NCI-H2081 treated with DMSO at 0.1 percent for 48 hours (cell line): ENCODE results near the gene TUBB6.

Source experiments
- DNase-seq: peaks from one replicate; lab custom pipeline; 2025; lab: John Stamatoyannopoulos, UW

Gene TUBB6

GRCh38 chr18:12314591-12315305, 6.7 kb downstream of the TUBB6 start:
- no peak for DNase-seq

GRCh38 chr18:12315490-12315889, 7.4 kb downstream of the TUBB6 start:
- DNase-seq, result no peak

GRCh38 chr18:12315911-12316310, 7.9 kb downstream of the TUBB6 start:
- DNase-seq, result no peak

- no peak for DNase-seq
Measured at GRCh38 chr18:12317664-12318333, 9.8 kb downstream of the TUBB6 start.

GRCh38 chr18:12318334-12318697, 10.3 kb downstream of the TUBB6 start:
- no peak for DNase-seq

GRCh38 chr18:12318857-12319256, 10.8 kb downstream of the TUBB6 start:
- no peak for DNase-seq

GRCh38 chr18:12321333-12321732, 13.3 kb downstream of the TUBB6 start:
- no peak for DNase-seq

- DNase-seq, result no peak
Measured at GRCh38 chr18:12324991-12325725, 17.1 kb downstream of the TUBB6 start.

GRCh38 chr18:12325726-12326245, 17.7 kb downstream of the TUBB6 start:
- no peak for DNase-seq

- DNase-seq, result no peak
Measured at GRCh38 chr18:12326711-12327460, 18.8 kb downstream of the TUBB6 start.

GRCh38 chr18:12327510-12328178, 19.6 kb downstream of the TUBB6 start:
- DNase-seq, result no peak

- no peak for DNase-seq
Measured at GRCh38 chr18:12328179-12328823, 20.3 kb downstream of the TUBB6 start.

- no peak for DNase-seq
Measured at GRCh38 chr18:12329125-12329698, 21.2 kb downstream of the TUBB6 start.

- no peak for DNase-seq
Measured at GRCh38 chr18:12330766-12331165, 22.7 kb downstream of the TUBB6 start.

- no peak for DNase-seq
Measured at GRCh38 chr18:12333506-12334290, 25.7 kb downstream of the TUBB6 start.

GRCh38 chr18:12334366-12334808, 26.3 kb downstream of the TUBB6 start:
- no peak for DNase-seq

GRCh38 chr18:12334863-12335262, 26.8 kb downstream of the TUBB6 start:
- no peak for DNase-seq

GRCh38 chr18:12335503-12335902, 27.5 kb downstream of the TUBB6 start:
- no peak for DNase-seq

GRCh38 chr18:12336171-12336613, 28.2 kb downstream of the TUBB6 start:
- DNase-seq, result no peak

- DNase-seq, result no peak
Measured at GRCh38 chr18:12336887-12337286, 28.8 kb downstream of the TUBB6 start.
